HL-60/S4 treated with phorbol 12-myristate 13-acetate at 8.2 ng/mL for 4 days and 3 days (cell line): ENCODE results near the gene JMJD4.

Experiments used
- in situ Hi-C: fragments of 300-500 bp; cut with MboI; formaldehyde crosslinking; loops from 2 replicates; pipeline ENCODE4 v1.15.0; 2022; ENCODE audit warnings: low sequenced_read_pairs

JMJD4 gene

GRCh38 chr1:227753999-227754711 is 19.1 kb upstream of the JMJD4 start:
- in situ Hi-C loops = no loop called here

- in situ Hi-C loops = no loop called here
These were observed 15.0 kb upstream of the JMJD4 start for GRCh38 chr1:227749916-227750710.

- in situ Hi-C loops = no loop called here
These were observed 14.1 kb upstream of the JMJD4 start for GRCh38 chr1:227749225-227749624.

- in situ Hi-C loops = no loop called here
These were observed 13.5 kb upstream of the JMJD4 start for GRCh38 chr1:227748496-227749182.

- in situ Hi-C loops = no loop called here
These were observed 12.9 kb upstream of the JMJD4 start for GRCh38 chr1:227747948-227748495.

- in situ Hi-C loops = no loop called here
These were observed 12.3 kb upstream of the JMJD4 start for GRCh38 chr1:227747382-227747781.

- in situ Hi-C loops = no loop called here
These were observed 11.6 kb upstream of the JMJD4 start for GRCh38 chr1:227746676-227747075.

GRCh38 chr1:227745568-227746265 is 10.6 kb upstream of the JMJD4 start:
- in situ Hi-C loops = no loop called here

GRCh38 chr1:227744668-227745067 is 9.6 kb upstream of the JMJD4 start:
- in situ Hi-C loops = no loop called here

- in situ Hi-C loops = no loop called here
These were observed 7.9 kb upstream of the JMJD4 start for GRCh38 chr1:227742738-227743715.

- in situ Hi-C loops = no loop called here
These were observed 6.2 kb upstream of the JMJD4 start for GRCh38 chr1:227741166-227741870.

- in situ Hi-C loops = no loop called here
These were observed 5.4 kb upstream of the JMJD4 start for GRCh38 chr1:227740401-227740960.

- in situ Hi-C loops = no loop called here
These were observed 4.5 kb upstream of the JMJD4 start for GRCh38 chr1:227739636-227740035.

GRCh38 chr1:227738820-227739219 is 3.7 kb upstream of the JMJD4 start:
- in situ Hi-C loops = no loop called here

GRCh38 chr1:227736814-227737432 is 1.8 kb upstream of the JMJD4 start:
- in situ Hi-C loops = no loop called here

- in situ Hi-C loops = no loop called here
These were observed 610 bp upstream of the JMJD4 start for GRCh38 chr1:227735539-227736285.

GRCh38 chr1:227734546-227734855 is 601 bp downstream of the JMJD4 start:
- in situ Hi-C loops = no loop called here
